ENCODE data around the gene SPATS2.

GRCh38 chr12:49335118-49335954, 31.9 kb upstream of the SPATS2 start:
- TF ChIP-seq CTCF (conservative IDR thresholded peaks at IDR 0.05) (no peak), ZFX (IDR thresholded peaks at IDR 0.05) (no peak)

Data from C4-2B (cell line).